IMR-90 (cell line): Measurements from ENCODE around the gene NRIP1. TPM values are rescaled to one million over a fixed set of nuclear protein-coding genes. Genes with fewer than 3 reads are reported as not detected.
A peak's percentile ranks its signal among the peaks of the same experiment; 100 is the strongest.

Experiments
- ATAC-seq: fragments of 200-7000 bp; cut with Tn5 transposase; 2 replicates; pipeline ENCODE4 v1.9.1; 2020; ENCODE audit warnings: low read depth, mild to moderate bottlenecking, moderate library complexity
- BruUV-seq: library from RNA; stranded (reverse); fragments of 400-500 nt; replicated peaks from 2 replicates; lab custom pipeline; 2021; lab: Mats Ljungman, UMichigan
- CTCF ChIA-PET: fragments of 300-600 bp; formaldehyde crosslinking; extraction: SDS; loops from one replicate; lab custom pipeline; 2021; ENCODE audit warnings: antibody characterized with exemption; lab: Yijun Ruan, JAX
- POLR2A ChIA-PET: fragments of 300-600 bp; sonication (Branson Sonifier 250); formaldehyde crosslinking; loops from one replicate; lab custom pipeline; 2022; ENCODE audit warnings: antibody characterized with exemption; ENCODE audit not compliant: unreplicated experiment; lab: Charles Lee
- DNase-seq: peaks from one replicate; pipeline ENCODE4 v3.0.0; 2013
- H2AFZ ChIP-seq: replicated peaks from 2 replicates; pipeline ENCODE3; 2013; ENCODE audit warnings: low read length, mild to moderate bottlenecking; ENCODE audit not compliant: poor library complexity
- H2AK5ac ChIP-seq: 2 replicates; pipeline ENCODE4 v1.6.1; 2013; ENCODE audit warnings: low read depth, low read length, inconsistent platforms
- H2AK9ac ChIP-seq: replicated peaks from 2 replicates; pipeline ENCODE3; 2013; ENCODE audit warnings: mild to moderate bottlenecking, low read depth, low read length, moderate library complexity; ENCODE audit not compliant: poor library complexity
- H2BK120ac ChIP-seq: 2 replicates; pipeline ENCODE4 v1.6.1; 2013; ENCODE audit warnings: low read depth, low read length, inconsistent platforms
- H2BK15ac ChIP-seq: 3 replicates; pipeline ENCODE4 v1.6.1; 2013; ENCODE audit warnings: low read depth, low read length, inconsistent platforms
- H2BK20ac ChIP-seq: 2 replicates; pipeline ENCODE4 v1.6.1; 2013; ENCODE audit warnings: low read depth, mild to moderate bottlenecking, inconsistent platforms, low read length, moderate library complexity
- H2BK5ac ChIP-seq: 2 replicates; pipeline ENCODE4 v1.6.1; 2013; ENCODE audit warnings: mild to moderate bottlenecking, low read depth, low read length, inconsistent platforms; ENCODE audit not compliant: poor library complexity, severe bottlenecking
- H3K14ac ChIP-seq: replicated peaks from 2 replicates; pipeline ENCODE4 v1.6.1; 2013; ENCODE audit warnings: low read depth, low read length, inconsistent platforms
- H3K18ac ChIP-seq: 2 replicates; pipeline ENCODE4 v1.6.1; 2013; ENCODE audit warnings: low read depth, low read length, control low read depth
- H3K23ac ChIP-seq: 2 replicates; pipeline ENCODE4 v1.6.1; 2013; ENCODE audit warnings: low read depth, low read length, inconsistent platforms
- H3K27ac ChIP-seq: 2 replicates; pipeline ENCODE4 v1.5.1; 2013; ENCODE audit warnings: mild to moderate bottlenecking, control low read depth, low read length; ENCODE audit not compliant: insufficient read depth
- H3K27me3 ChIP-seq: 2 replicates; pipeline ENCODE4 v1.6.1; 2013; ENCODE audit warnings: low read length; ENCODE audit not compliant: control insufficient read depth, insufficient read depth
- H3K36me3 ChIP-seq: 2 replicates; pipeline ENCODE4 v1.6.1; 2013; ENCODE audit warnings: low read length, mixed read lengths; ENCODE audit not compliant: control insufficient read depth, insufficient read depth
- H3K4ac ChIP-seq: 2 replicates; pipeline ENCODE4 v1.6.1; 2013; ENCODE audit warnings: low read depth, low read length, inconsistent platforms
- H3K4me1 ChIP-seq: 2 replicates; pipeline ENCODE4 v1.6.1; 2013; ENCODE audit warnings: low read length, mixed read lengths; ENCODE audit not compliant: control insufficient read depth, insufficient read depth
- H3K4me2 ChIP-seq: 2 replicates; pipeline ENCODE4 v1.6.1; 2013; ENCODE audit warnings: low read depth, mild to moderate bottlenecking, control low read depth, low read length, moderate library complexity
- H3K4me3 ChIP-seq: 2 replicates; pipeline ENCODE4 v1.5.1; 2013; ENCODE audit warnings: low read depth, mild to moderate bottlenecking, control low read depth, low read length, moderate library complexity; ENCODE audit not compliant: insufficient read depth
- H3K56ac ChIP-seq: 2 replicates; pipeline ENCODE4 v1.6.1; 2013; ENCODE audit warnings: low read length, inconsistent platforms; ENCODE audit not compliant: insufficient read depth; ENCODE audit errors: extremely low read depth
- H3K79me1 ChIP-seq, 2 experiments: 2 replicates each; pipeline ENCODE4 v1.6.1; 2013; ENCODE audit warnings: low read length in 2 of 2, inconsistent platforms in 1 of 2, low read depth in 1 of 2
- H3K9ac ChIP-seq: 2 replicates; pipeline ENCODE4 v1.6.1; 2013; ENCODE audit warnings: low read depth, low read length, control low read depth
- H3K9me1 ChIP-seq: 2 replicates; pipeline ENCODE4 v1.6.1; 2013; ENCODE audit warnings: low read length, inconsistent platforms; ENCODE audit not compliant: insufficient read depth
- H3K9me3 ChIP-seq: 2 replicates; pipeline ENCODE4 v1.6.1; 2013; ENCODE audit warnings: low read length; ENCODE audit not compliant: control insufficient read depth, insufficient read depth
- H4K20me1 ChIP-seq: 2 replicates; pipeline ENCODE4 v1.6.1; 2013; ENCODE audit warnings: low read length, inconsistent platforms; ENCODE audit not compliant: insufficient read depth
- H4K5ac ChIP-seq: 2 replicates; pipeline ENCODE4 v1.6.1; 2013; ENCODE audit warnings: mild to moderate bottlenecking, low read depth, low read length, control low read depth
- H4K8ac ChIP-seq, 2 experiments: 2 replicates each; pipeline ENCODE4 v1.6.1; 2013; ENCODE audit warnings: low read depth in 2 of 2, low read length in 2 of 2, control low read depth in 1 of 2, inconsistent platforms in 1 of 2
- H4K91ac ChIP-seq: 2 replicates; pipeline ENCODE4 v1.6.1; 2013; ENCODE audit warnings: low read depth, low read length, inconsistent platforms; ENCODE audit not compliant: insufficient read depth
- BHLHE40 ChIP-seq: fragments of 150-350 bp; IDR thresholded peaks from 2 replicates; pipeline ENCODE4 v1.6.1; 2016; ENCODE audit warnings: mild to moderate bottlenecking, low read depth, low read length
- CEBPB ChIP-seq: IDR thresholded peaks from 2 replicates; pipeline ENCODE4 v1.6.1; 2012; ENCODE audit warnings: low read depth, low read length, improper control_type of control experiment
- CHD1 ChIP-seq: IDR thresholded peaks from 2 replicates; pipeline ENCODE4 v1.6.1; 2012; ENCODE audit warnings: low read depth, low read length, improper control_type of control experiment
- FOS ChIP-seq: fragments of 150-350 bp; IDR thresholded peaks from 2 replicates; pipeline ENCODE4 v1.6.1; 2016; ENCODE audit warnings: low read depth, low read length
- MAFK ChIP-seq: IDR thresholded peaks from 2 replicates; pipeline ENCODE4 v1.6.1; 2012; ENCODE audit warnings: low read depth, low read length, improper control_type of control experiment
- MAZ ChIP-seq: IDR thresholded peaks from 2 replicates; pipeline ENCODE4 v1.6.1; 2012; ENCODE audit warnings: low read depth, mild to moderate bottlenecking, low read length, improper control_type of control experiment, moderate library complexity, borderline replicate concordance
- MXI1 ChIP-seq: IDR thresholded peaks from 2 replicates; pipeline ENCODE4 v1.6.1; 2012; ENCODE audit warnings: low read depth, mild to moderate bottlenecking, low read length, moderate library complexity, borderline replicate concordance
- NFE2L2 ChIP-seq: fragments of 150-350 bp; IDR thresholded peaks from 2 replicates; pipeline ENCODE4 v1.6.1; 2016; ENCODE audit warnings: low read depth, mild to moderate bottlenecking, low read length
- POLR2A ChIP-seq: IDR thresholded peaks from 2 replicates; pipeline ENCODE4 v1.6.1; 2012; ENCODE audit warnings: mild to moderate bottlenecking, low read depth, low read length
- RAD21 ChIP-seq: IDR thresholded peaks from 2 replicates; pipeline ENCODE4 v1.6.1; 2012; ENCODE audit warnings: low read length, improper control_type of control experiment
- RCOR1 ChIP-seq: IDR thresholded peaks from 2 replicates; pipeline ENCODE4 v1.6.1; 2012; ENCODE audit warnings: mild to moderate bottlenecking, low read length, improper control_type of control experiment; ENCODE audit not compliant: insufficient replicate concordance
- RFX5 ChIP-seq: IDR thresholded peaks from 2 replicates; pipeline ENCODE4 v1.8.0; 2012; ENCODE audit warnings: low read depth, mild to moderate bottlenecking, low read length, moderate library complexity
- SMC3 ChIP-seq: fragments of 150-350 bp; IDR thresholded peaks from 2 replicates; pipeline ENCODE4 v1.6.1; 2016; ENCODE audit warnings: low read depth, mild to moderate bottlenecking, antibody characterized with exemption, low read length, moderate library complexity
- WGBS, 2 experiments: methylation state at CpG; one replicate each; pipeline versions ENCODE4 v1.1.5 to v1.1.7; 2013; ENCODE audit warnings: missing lambda C conversion rate in 2 of 2; ENCODE audit not compliant: insufficient read length in 1 of 2; ENCODE audit errors: extremely low coverage in 2 of 2; 5-methylcytosine and 5-hydroxymethylcytosine counted together
- dilution Hi-C: fragments of 300-500 bp; cut with HindIII; formaldehyde crosslinking; loops from one replicate; pipeline ENCODE4 v1.14.3; 2018; ENCODE audit warnings: low sequenced_read_pairs; ENCODE audit not compliant: unreplicated experiment
- in situ Hi-C: fragments of 300-500 bp; cut with MboI; formaldehyde crosslinking; loops from 3 replicates; pipeline ENCODE4 v1.14.3; 2019; ENCODE audit warnings: low sequenced_read_pairs, inconsistent platforms, mixed read lengths
- intact Hi-C: fragments of 100-400 bp; cut with micrococcal nuclease; formaldehyde crosslinking; loops from 2 replicates; pipeline ENCODE4 v1.10.0; 2022
- polyA plus RNA-seq, 3 experiments: library from polyadenylated mRNA; depleted of rRNA; stranded (reverse); fragments of >200 nt; gene quantifications; 2 replicates each; pipeline ENCODE4 v1.2.3, GENCODE V29; 2012; ENCODE audit warnings: low replicate concordance in 1 of 3
- total RNA-seq: library from RNA; depleted of rRNA; stranded (reverse); fragments of >200 nt; gene quantifications from 2 replicates; pipeline ENCODE4 v1.2.3, GENCODE V29; 2012
- TF ChIP-seq, protein P1 (sequence below): fragments of 150-350 bp; IDR thresholded peaks from 2 replicates; pipeline ENCODE4 v1.6.1; 2016; ENCODE audit warnings: low read depth, mild to moderate bottlenecking, low read length, moderate library complexity, borderline replicate concordance
- TF ChIP-seq, protein P2 (sequence below): fragments of 150-350 bp; IDR thresholded peaks from 2 replicates; pipeline ENCODE4 v1.6.1; 2017; ENCODE audit warnings: mild to moderate bottlenecking, antibody characterized with exemption, low read length, low read depth

Gene NRIP1
- total and polyA plus RNA-seq, 2 of the 4 experiments (the other 2 are of a cell fraction) = 9.6 to 73.8 TPM

DNA sequence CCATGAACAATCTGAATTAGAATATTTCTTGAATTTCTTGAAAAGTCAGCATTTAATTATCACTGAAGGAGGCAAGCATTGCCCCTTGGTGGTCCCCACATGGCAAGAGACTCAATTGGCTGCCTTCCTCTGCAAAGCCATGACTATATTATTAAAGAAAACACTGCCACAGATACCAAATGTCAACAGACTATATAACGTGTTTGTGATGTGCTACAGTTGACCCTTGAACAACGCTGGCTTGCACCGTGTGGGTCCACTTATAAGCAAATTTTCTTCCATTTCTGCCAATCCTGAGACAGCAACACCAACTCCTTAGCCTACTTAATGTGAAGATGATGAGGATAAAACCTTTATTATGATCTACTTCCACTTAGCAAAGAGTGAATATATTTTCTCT is 66.5 kb downstream of the NRIP1 start:
- Histone ChIP-seq H4K20me1 (0 out of 2 replicates have a peak, but pooled peaks cover 4% of the 10 kb centered on the region), H3K23ac (no peak overlapping the region), H4K91ac (no peak overlapping the region), H3K4me1 (peaks cover 24% of the 10 kb centered on the region), H3K4me3 (no peak overlapping the region), H4K5ac (no peak overlapping the region), H2AK5ac (0 out of 2 replicates have a peak overlapping the region, but pooled peaks have one; percentile 29), H2AFZ (no peak overlapping the region), H2BK20ac (no peak overlapping the region), H2BK15ac (no peak overlapping the region), H3K14ac (0 out of 2 replicates have a peak overlapping the region, but pooled peaks have one; percentile 13), H3K36me3 (peaks cover 9% of the 10 kb centered on the region; the same call in 1 of the 2 replicates), H3K56ac (no peak overlapping the region), H3K18ac (peak overlapping the region; percentile 20; the same call in 1 of the 2 replicates), H3K9ac (no peak overlapping the region), H4K8ac (peak overlapping the region in 1 of 2 experiments; percentile 50; a peak in 2 of 4 replicates), H2BK120ac (no peak overlapping the region), H2AK9ac (no peak overlapping the region), H3K79me1 (peaks cover 20 to 57% of the 10 kb centered on the region in 2 experiments), H3K9me3 (no peaks in the 10 kb centered on the region), H3K4ac (peak overlapping the region; percentile 7; the same call in 1 of the 2 replicates), H3K27ac (no peak overlapping the region), H2BK5ac (peak overlapping the region; percentile 89), H3K9me1 (peaks cover 16% of the 10 kb centered on the region), H3K27me3 (no peaks in the 10 kb centered on the region), H3K4me2 (no peak overlapping the region; the same call in 1 of the 2 replicates)
- CTCF ChIA-PET = interaction anchor here (1.0 kb wide), 1 partner anchor 54 kb away, joined by 3 read pairs; no protein-coding TSS in a partner anchor
- no peak for TF ChIP-seq FOS
- TF ChIP-seq, protein P1, sequence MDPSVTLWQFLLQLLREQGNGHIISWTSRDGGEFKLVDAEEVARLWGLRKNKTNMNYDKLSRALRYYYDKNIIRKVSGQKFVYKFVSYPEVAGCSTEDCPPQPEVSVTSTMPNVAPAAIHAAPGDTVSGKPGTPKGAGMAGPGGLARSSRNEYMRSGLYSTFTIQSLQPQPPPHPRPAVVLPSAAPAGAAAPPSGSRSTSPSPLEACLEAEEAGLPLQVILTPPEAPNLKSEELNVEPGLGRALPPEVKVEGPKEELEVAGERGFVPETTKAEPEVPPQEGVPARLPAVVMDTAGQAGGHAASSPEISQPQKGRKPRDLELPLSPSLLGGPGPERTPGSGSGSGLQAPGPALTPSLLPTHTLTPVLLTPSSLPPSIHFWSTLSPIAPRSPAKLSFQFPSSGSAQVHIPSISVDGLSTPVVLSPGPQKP = no peak
- TF ChIP-seq CEBPB = no peak
- TF ChIP-seq, protein P2, sequence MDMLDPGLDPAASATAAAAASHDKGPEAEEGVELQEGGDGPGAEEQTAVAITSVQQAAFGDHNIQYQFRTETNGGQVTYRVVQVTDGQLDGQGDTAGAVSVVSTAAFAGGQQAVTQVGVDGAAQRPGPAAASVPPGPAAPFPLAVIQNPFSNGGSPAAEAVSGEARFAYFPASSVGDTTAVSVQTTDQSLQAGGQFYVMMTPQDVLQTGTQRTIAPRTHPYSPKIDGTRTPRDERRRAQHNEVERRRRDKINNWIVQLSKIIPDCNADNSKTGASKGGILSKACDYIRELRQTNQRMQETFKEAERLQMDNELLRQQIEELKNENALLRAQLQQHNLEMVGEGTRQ = no peak
- no peak for TF ChIP-seq RFX5
- no peak for TF ChIP-seq CHD1
- no peak for TF ChIP-seq NFE2L2
- no peak for TF ChIP-seq BHLHE40
- no peak for TF ChIP-seq MXI1
- no peak for TF ChIP-seq MAFK
- no peak for TF ChIP-seq RAD21
- TF ChIP-seq RCOR1 = no peak
- no peak for TF ChIP-seq MAZ
- TF ChIP-seq SMC3 = no peak
- no peak for TF ChIP-seq POLR2A
- POLR2A ChIA-PET = no interaction called here
- no peak for ATAC-seq
- intact Hi-C loops = no loop called here
- dilution Hi-C loops = no loop called here
- no CpG with 5 or more reads among the region's 3 CpGs for WGBS, 2 experiments
- DNase-seq = no peak
- in situ Hi-C loops = no loop called here
- BruUV-seq = no TSS peak
